ENCODE results near the gene ZNF277. TPM values are rescaled to one million over a fixed set of nuclear protein-coding genes. Genes with fewer than 3 reads are reported as not detected.
"Not testable (repeated sequence)": the region's sequence is repeated elsewhere in the genome, so short reads cannot be mapped to it uniquely, and the experiment has no call there.

The ZNF277 gene
- total and polyA plus RNA-seq, 4 donors, result 18.2 to 52.5 (median 27.5) TPM

DNA sequence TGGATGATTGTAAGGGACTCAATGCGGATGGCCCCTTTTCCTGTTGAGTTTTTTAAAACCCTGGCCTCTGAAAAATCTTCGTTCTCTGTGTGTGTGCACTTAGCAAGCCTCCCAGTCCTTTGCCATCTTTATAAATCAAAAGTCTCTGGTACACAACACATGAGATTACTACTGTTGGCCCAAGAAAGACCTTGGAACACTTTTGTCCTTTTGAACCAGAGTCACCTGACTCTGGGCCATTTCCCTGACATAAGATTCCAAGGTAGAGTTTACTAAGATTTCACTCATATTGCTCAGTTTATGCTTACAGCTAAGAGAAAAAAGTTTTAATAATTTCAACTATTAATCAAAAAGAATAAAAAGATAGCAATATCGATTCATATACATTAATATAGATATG lies 179.0 kb downstream of the ZNF277 start:
- Histone ChIP-seq H3K36me3 (ENCODE audit: control insufficient read depth, insufficient read depth, low read length) (no peaks in the 10 kb centered on the region), H3K4me3 (ENCODE audit: low read depth, low read length) (no peak overlapping the region), H3K9me3 (ENCODE audit: control insufficient read depth, insufficient read depth, low read length) (no peaks in the 10 kb centered on the region), H3K27me3 (ENCODE audit: control insufficient read depth, insufficient read depth, low read length) (no peaks in the 10 kb centered on the region), H3K27ac (ENCODE audit: low read depth, low read length) (no peak overlapping the region), H3K4me1 (ENCODE audit: control insufficient read depth, insufficient read depth, low read length) (no peaks in the 10 kb centered on the region)
- no peak for DNase-seq (ENCODE audit: low read depth in 4 of 6, low spot score in 6 of 6)
- 100% methylated on average over 2 of the region's 3 CpGs for WGBS (ENCODE audit: insufficient coverage)

GRCh38 chr7:112386619-112387018 lies 180.1 kb downstream of the ZNF277 start:
- Histone ChIP-seq H3K4me3 (ENCODE audit: low read depth, low read length) (no peak overlapping the region), H3K4me1 (ENCODE audit: control insufficient read depth, insufficient read depth, low read length) (no peaks in the 10 kb centered on the region), H3K36me3 (ENCODE audit: control insufficient read depth, insufficient read depth, low read length) (no peaks in the 10 kb centered on the region), H3K9me3 (ENCODE audit: control insufficient read depth, insufficient read depth, low read length) (no peaks in the 10 kb centered on the region), H3K27ac (ENCODE audit: low read depth, low read length) (no peak overlapping the region), H3K27me3 (ENCODE audit: control insufficient read depth, insufficient read depth, low read length) (no peaks in the 10 kb centered on the region)
- WGBS (ENCODE audit: insufficient coverage), result no CpG with 5 or more reads among the region's 1 CpG
- peak in 1 of 6 donors; percentile 82 for DNase-seq (ENCODE audit: low read depth in 4 of 6, low spot score in 6 of 6)

DNA sequence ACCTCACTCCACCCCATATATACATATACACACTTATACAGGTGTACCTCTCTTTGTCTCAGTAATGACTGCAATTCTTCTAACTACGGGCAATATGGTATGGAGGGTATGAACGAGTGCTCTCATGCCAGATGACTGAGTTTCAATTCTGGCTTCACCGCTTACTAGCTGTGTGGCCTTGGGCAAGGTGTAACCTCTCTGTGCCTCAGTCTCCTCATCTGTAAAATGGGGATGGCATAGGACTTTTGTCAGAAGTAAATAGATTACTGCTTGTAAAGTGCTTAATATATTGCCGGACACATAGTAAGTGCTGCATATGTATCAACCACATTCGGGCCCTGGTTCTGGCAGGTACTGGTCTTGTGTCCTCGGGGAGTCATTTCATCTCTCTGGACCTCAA lies 183.7 kb downstream of the ZNF277 start:
- no peak overlapping the region for H3K27ac ChIP-seq (ENCODE audit: low read depth, low read length)
- peaks cover 8% of the 10 kb centered on the region for H3K4me1 ChIP-seq (ENCODE audit: control insufficient read depth, insufficient read depth, low read length)
- no peaks in the 10 kb centered on the region for H3K9me3 ChIP-seq (ENCODE audit: control insufficient read depth, insufficient read depth, low read length)
- 93% methylated on average over 2 of the region's 6 CpGs for WGBS (ENCODE audit: insufficient coverage)
- H3K4me3 ChIP-seq (ENCODE audit: low read depth, low read length), result no peak overlapping the region
- no peaks in the 10 kb centered on the region for H3K27me3 ChIP-seq (ENCODE audit: control insufficient read depth, insufficient read depth, low read length)
- H3K36me3 ChIP-seq (ENCODE audit: control insufficient read depth, insufficient read depth, low read length), result no peaks in the 10 kb centered on the region
- no peak for DNase-seq (ENCODE audit: low read depth in 4 of 6, low spot score in 6 of 6)

DNA sequence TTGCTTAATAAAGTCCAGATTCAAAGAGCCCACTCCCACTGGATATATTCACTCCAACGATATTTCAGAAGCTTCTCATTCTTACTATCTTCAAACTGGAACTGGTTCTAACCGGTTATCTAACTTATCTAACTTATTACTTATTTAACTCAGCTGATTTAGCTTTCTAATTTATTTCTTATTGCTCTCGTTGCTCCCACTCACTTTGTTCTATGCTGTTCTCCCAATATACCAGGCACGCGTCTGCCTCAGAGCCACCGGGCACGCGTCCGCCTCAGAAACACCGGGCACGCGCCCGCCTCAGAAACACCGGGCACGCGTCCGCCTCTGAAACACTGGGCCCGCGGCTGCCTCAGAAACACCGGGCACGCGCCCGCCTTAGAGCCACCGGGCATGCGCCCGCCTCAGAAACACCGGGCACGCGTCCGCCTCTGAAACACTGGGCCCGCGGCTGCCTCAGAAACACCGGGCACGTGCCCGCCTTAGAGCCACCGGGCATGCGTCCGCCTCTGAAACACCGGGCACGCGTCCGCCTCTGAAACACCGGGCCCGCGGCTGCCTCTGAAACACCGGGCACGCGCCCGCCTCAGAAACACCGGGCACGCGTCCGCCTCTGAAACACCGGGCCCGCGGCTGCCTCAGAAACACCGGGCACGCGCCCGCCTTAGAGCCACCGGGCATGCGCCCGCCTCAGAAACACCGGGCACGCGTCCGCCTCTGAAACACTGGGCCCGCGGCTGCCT lies 184.8 kb downstream of the ZNF277 start:
- peak overlapping the region; percentile 64 for H3K27ac ChIP-seq (ENCODE audit: low read depth, low read length)
- not testable (repeated sequence) for H3K4me1 ChIP-seq (ENCODE audit: control insufficient read depth, insufficient read depth, low read length); H3K27me3 ChIP-seq (ENCODE audit: control insufficient read depth, insufficient read depth, low read length); H3K9me3 ChIP-seq (ENCODE audit: control insufficient read depth, insufficient read depth, low read length); H3K36me3 ChIP-seq (ENCODE audit: control insufficient read depth, insufficient read depth, low read length)
- peak overlapping the region; percentile 50 for H3K4me3 ChIP-seq (ENCODE audit: low read depth, low read length)
- peak; percentile 22 to 83 (median 46) for DNase-seq (ENCODE audit: low read depth in 4 of 6, low spot score in 6 of 6)
- WGBS (ENCODE audit: insufficient coverage), result 2% methylated on average over 52 of the region's 69 CpGs

- DNase-seq (ENCODE audit: low read depth in 4 of 6, low spot score in 6 of 6), result peak in 5 of 6 donors; percentile 27 to 90 (median 54)
- 0% methylated on average over 37 of the region's 37 CpGs for WGBS (ENCODE audit: insufficient coverage)
- peak overlapping the region; percentile 50 for H3K27ac ChIP-seq (ENCODE audit: low read depth, low read length)
Observed at GRCh38 chr7:112391841-112392286, 185.4 kb downstream of the ZNF277 start.

More at GRCh38 chr7:112391841-112392286, 185.4 kb downstream of the ZNF277 start:
- not testable (repeated sequence) for H3K9me3 ChIP-seq (ENCODE audit: control insufficient read depth, insufficient read depth, low read length); H3K36me3 ChIP-seq (ENCODE audit: control insufficient read depth, insufficient read depth, low read length); H3K27me3 ChIP-seq (ENCODE audit: control insufficient read depth, insufficient read depth, low read length); H3K4me1 ChIP-seq (ENCODE audit: control insufficient read depth, insufficient read depth, low read length)
- H3K4me3 ChIP-seq (ENCODE audit: low read depth, low read length), result peak overlapping the region; percentile 50

Other genes with a start within 250 kb of the ZNF277 start
- 10 to 100 TPM; 40.3 to 95.0 TPM for gene DOCK4, start 296 bp upstream of the ZNF277 start, total RNA-seq
- gene DOCK4, start 296 bp upstream of the ZNF277 start, polyA plus RNA-seq (ENCODE audit: insufficient read length in 2 of 2), result 10 to 100 TPM; 51.2 to 61.6 TPM
- 10 to 100 TPM; 38.1 to 60.3 TPM for gene IFRD1, start 243.8 kb downstream of the ZNF277 start, total RNA-seq
- gene IFRD1, start 243.8 kb downstream of the ZNF277 start, polyA plus RNA-seq (ENCODE audit: insufficient read length in 2 of 2), result 10 to 100 TPM; 46.2 to 61.0 TPM